K562 (cell line): ENCODE results near the gene UNC93B1. TPM values are rescaled to one million over a fixed set of nuclear protein-coding genes. Genes with fewer than 3 reads are reported as not detected.

ENCODE experiments used
- ATAC-seq: fragments of 200-7000 bp; cut with Tn5 transposase; 3 replicates; pipeline ENCODE4 v1.9.1; 2020; ENCODE audit warnings: moderate library complexity
- BruUV-seq: library from RNA; stranded (reverse); fragments of 400-500 nt; replicated peaks from 2 replicates; lab custom pipeline; 2021; lab: Mats Ljungman, UMichigan
- CTCF ChIA-PET: fragments of 300-600 bp; formaldehyde crosslinking; extraction: SDS; loops from one replicate; lab custom pipeline; 2021; ENCODE audit warnings: low intra/inter-chr PET ratio; lab: Yijun Ruan, JAX
- POLR2A ChIA-PET: fragments of 300-600, 350-650 bp; sonication (Branson Sonifier 250); formaldehyde crosslinking; extraction: SDS; loops from one replicate; lab custom pipeline; 2021; ENCODE audit warnings: antibody characterized with exemption, inconsistent platforms; lab: Yijun Ruan, JAX
- DNase-seq, 4 experiments: peaks; one replicate each; pipeline versions ENCODE4 v3.0.0 to v3.0.0-alpha.2; 2011 to 2018; ENCODE audit warnings: low spot score in 3 of 4, mixed read lengths in 3 of 4; ENCODE audit errors: extremely low read depth in 1 of 4
- FAIRE-seq: peaks from 2 replicates; lab custom pipeline; 2011; peaks lifted over from hg19 to GRCh38; lab: Jason Lieb, UNC
- H2AFZ ChIP-seq: 2 replicates; pipeline ENCODE4 v1.6.0; 2011; ENCODE audit warnings: low read depth, low read length, control low read depth, inconsistent platforms
- H3K27ac ChIP-seq: fragments of 200-600 bp; 3 replicates; pipeline ENCODE4 v1.8.0; 2011; ENCODE audit warnings: low read depth, mild to moderate bottlenecking, control low read depth, inconsistent platforms, low read length, moderate library complexity, mixed read lengths; ENCODE audit errors: extremely low read depth
- H3K27me3 ChIP-seq, 2 experiments: fragments of 300-600 bp in 1 of 2; 2 replicates in 1 of 2; 3 replicates in 1 of 2; pipeline versions ENCODE4 v1.6.0 to v1.8.0; 2011; ENCODE audit warnings: inconsistent platforms in 2 of 2, low read length in 2 of 2, mild to moderate bottlenecking in 1 of 2, mixed read lengths in 1 of 2, moderate library complexity in 1 of 2; ENCODE audit not compliant: control insufficient read depth in 2 of 2, insufficient read depth in 2 of 2
- H3K36me3 ChIP-seq: fragments of 300-600 bp; 3 replicates; pipeline ENCODE4 v1.8.0; 2011; ENCODE audit warnings: mild to moderate bottlenecking, low read length, inconsistent platforms; ENCODE audit not compliant: control insufficient read depth, insufficient read depth
- H3K4me1 ChIP-seq, 2 experiments: fragments of 200-600 bp in 1 of 2; replicated peaks in 1 of 2; 2 replicates in 1 of 2; 3 replicates in 1 of 2; pipeline versions ENCODE4 v1.5.1 to v1.8.0; 2011; ENCODE audit warnings: inconsistent platforms in 2 of 2, low read length in 2 of 2, mild to moderate bottlenecking in 1 of 2, mixed read lengths in 1 of 2, moderate library complexity in 1 of 2; ENCODE audit not compliant: control insufficient read depth in 2 of 2, insufficient read depth in 2 of 2
- H3K4me2 ChIP-seq: 2 replicates; pipeline ENCODE4 v1.6.1; 2011; ENCODE audit warnings: low read length, control low read depth, inconsistent platforms, mixed read lengths; ENCODE audit not compliant: insufficient read depth
- H3K4me3 ChIP-seq: fragments of 200-600 bp; sonication (generic), shearing (Covaris generic); 2 replicates; pipeline ENCODE4 v1.5.1; 2016; ENCODE audit warnings: control low read depth, inconsistent platforms
- H3K79me2 ChIP-seq: fragments of 200-600 bp; 3 replicates; pipeline ENCODE4 v1.8.0; 2011; ENCODE audit warnings: low read length, inconsistent platforms; ENCODE audit not compliant: control insufficient read depth, insufficient read depth
- H3K9ac ChIP-seq, 2 experiments: 2 replicates each; pipeline versions ENCODE4 v1.6.0 to v1.6.1; 2011; ENCODE audit warnings: low read depth in 2 of 2, low read length in 2 of 2, control low read depth in 1 of 2, inconsistent platforms in 1 of 2, mild to moderate bottlenecking in 1 of 2, mixed read lengths in 1 of 2; ENCODE audit not compliant: insufficient read depth in 1 of 2
- H3K9me1 ChIP-seq: one replicate; pipeline ENCODE4 v1.6.0; 2011; ENCODE audit warnings: inconsistent platforms, mild to moderate bottlenecking, low read length, moderate library complexity; ENCODE audit not compliant: control insufficient read depth, insufficient read depth
- H3K9me3 ChIP-seq: replicated peaks from 2 replicates; pipeline ENCODE4 v1.5.1; 2011; ENCODE audit warnings: low read depth, low read length, inconsistent platforms; ENCODE audit not compliant: control insufficient read depth, insufficient read depth
- H4K20me1 ChIP-seq: replicated peaks from 2 replicates; pipeline ENCODE4 v1.6.1; 2011; ENCODE audit warnings: low read length, inconsistent platforms, mixed read lengths; ENCODE audit not compliant: control insufficient read depth, insufficient read depth
- IFI16 ChIP-seq: fragments of 250-450 bp; sonication (Bioruptor Pico); IDR thresholded peaks from 2 replicates; pipeline ENCODE4 v2.1.2; 2022; ENCODE audit warnings: mild to moderate bottlenecking, inconsistent platforms
- POLR2G ChIP-seq: fragments of 200-400 bp; formaldehyde crosslinking; IDR thresholded peaks from 2 replicates; pipeline ENCODE4 v1.6.1; 2017; ENCODE audit warnings: low read depth, mild to moderate bottlenecking, antibody characterized with exemption, low read length, moderate library complexity
- RBFOX2 ChIP-seq: fragments of 200-400 bp; formaldehyde crosslinking; IDR thresholded peaks from 2 replicates; pipeline ENCODE4 v1.6.1; 2017; ENCODE audit warnings: low read depth, mild to moderate bottlenecking, low read length, moderate library complexity
- RBM22 ChIP-seq: fragments of 200-400 bp; formaldehyde crosslinking; IDR thresholded peaks from 2 replicates; pipeline ENCODE4 v1.6.1; 2018; ENCODE audit warnings: low read length, low read depth; ENCODE audit not compliant: poor library complexity, severe bottlenecking
- SIRT6 ChIP-seq: IDR thresholded peaks from one replicate; pipeline ENCODE4 v1.6.1; 2012; ENCODE audit warnings: low read depth, mild to moderate bottlenecking, control low read depth, inconsistent platforms, low read length, moderate library complexity
- ZBTB33 ChIP-seq: sonication (generic); formaldehyde crosslinking; IDR thresholded peaks from 2 replicates; pipeline ENCODE4 v1.8.1; 2023; ENCODE audit warnings: mild to moderate bottlenecking, missing genetic modification reagents
- ZNF263 ChIP-seq: sonication (generic); formaldehyde crosslinking; IDR thresholded peaks from 2 replicates; pipeline ENCODE4 v1.8.0; 2022; ENCODE audit warnings: mild to moderate bottlenecking, missing genetic modification reagents, borderline replicate concordance
- WGBS: fragments of 100-300 bp; shearing (Covaris generic); methylation state at CpG from one replicate; pipeline ENCODE4 v1.1.6; 2016; ENCODE audit warnings: low coverage, mixed read lengths; ENCODE audit not compliant: insufficient coverage; ENCODE audit errors: missing lambda C conversion rate; 5-methylcytosine and 5-hydroxymethylcytosine counted together
- in situ Hi-C: fragments of 300-500 bp; cut with MboI; formaldehyde crosslinking; loops from 4 replicates; pipeline ENCODE4 v1.15.0; 2018; ENCODE audit warnings: inconsistent platforms, mixed read lengths
- intact Hi-C: fragments of 100-400 bp; cut with micrococcal nuclease; formaldehyde crosslinking; loops from 2 replicates; pipeline ENCODE4 v1.14.2; 2022
- polyA plus RNA-seq, 8 experiments: library from polyadenylated mRNA; depleted of rRNA in 4 of 8; stranded (reverse) in 5 of 8; unstranded in 3 of 8; fragments of >200 nt; fragmentation: Nextera tagmentation in 2 of 8; fragmentation: Illumina TruSeq in 1 of 8; extraction: Ambion mirVana in 2 of 8; extraction: Trizol in 1 of 8; gene quantifications; 2 replicates each; pipeline versions ENCODE4 v1.2.1 to v1.2.3, GENCODE V29; 2011 to 2014; ENCODE audit warnings: inconsistent platforms in 1 of 8, missing spikeins in 1 of 8
- total RNA-seq, 7 experiments: library from RNA; depleted of rRNA in 6 of 7; stranded (reverse); fragments of >200 nt in 6 of 7; fragmentation: Illumina TruSeq in 2 of 7; extraction: Trizol in 2 of 7; gene quantifications; 2 replicates each; pipeline versions ENCODE4 v1.2.1 to v1.2.3, GENCODE V29; 2011 to 2021; ENCODE audit warnings: low replicate concordance in 1 of 7

The UNC93B1 gene
- total and polyA plus RNA-seq, 9 of the 15 experiments (the other 6 are each of a cell fraction or from before 2014, with no cell fraction given) = 0.10 to 13.6 (median 6.5) TPM

- H3K4me2 ChIP-seq = no peak overlapping the region
- in situ Hi-C loops (no loop called here), intact Hi-C loops (no loop called here)
- WGBS = 75% methylated on average over 9 of the region's 9 CpGs
- peak overlapping the region in 1 of 2 experiments; percentile 65; a peak in 1 of 4 replicates for H3K9ac ChIP-seq
- TF ChIP-seq SIRT6 = no peak
- 0 out of 2 replicates have a peak, but pooled peaks have one; percentile 26 for TF ChIP-seq ZNF263 (CRISPR knock-in tag)
- TF ChIP-seq IFI16 = no peak
- peak; percentile 53 for TF ChIP-seq RBM22
- TF ChIP-seq POLR2G = peak; percentile 68
- TF ChIP-seq ZBTB33 = peak; percentile 90
- 0 out of 2 replicates have a peak, but pooled peaks have one; percentile 27 for TF ChIP-seq RBFOX2
- no peak for DNase-seq
- H3K79me2 ChIP-seq = no peaks in the 10 kb centered on the region
- H3K4me3 ChIP-seq = no peak overlapping the region
- H3K27ac ChIP-seq = no peak overlapping the region
- peaks cover 0 to 26% of the 10 kb centered on the region in 2 experiments; a peak in 1 of 5 replicates for H3K4me1 ChIP-seq
- peak; percentile 20; the same call in 2 of the 3 replicates for ATAC-seq
- H3K36me3 ChIP-seq = peaks cover 61% of the 10 kb centered on the region; the same call in 2 of the 3 replicates
- FAIRE-seq = no peak
- no peaks in the 10 kb centered on the region; the same call in 1 of the 2 replicates for H4K20me1 ChIP-seq
- no TSS peak for BruUV-seq
- ChIA-PET CTCF (no interaction called here), POLR2A (interaction anchor here (0.6 to 4.8 kb wide), 7 partner anchors 9 to 402 kb away, joined by 3 to 55 read pairs (median 4); partner anchors contain the start of gene TCIRG1)
- no peaks in the 10 kb centered on the region for H3K27me3 ChIP-seq
- no peak overlapping the region for H2AFZ ChIP-seq
- H3K9me1 ChIP-seq = no peaks in the 10 kb centered on the region
- H3K9me3 ChIP-seq = no peaks in the 10 kb centered on the region
These were observed 49.2 kb upstream of the UNC93B1 start for GRCh38 chr11:68053117-68053516.
